NCI-H526 treated with DMSO at 0.1 percent for 48 hours (cell line): ENCODE data around the gene PIEZO1.
"Not testable (repeated sequence)": the region's sequence is repeated elsewhere in the genome, so short reads cannot be mapped to it uniquely, and the experiment has no call there.

Experiments
- DNase-seq: peaks from one replicate; lab custom pipeline; 2025; lab: John Stamatoyannopoulos, UW

The PIEZO1 gene

GRCh38 chr16:88785106-88785924 lies at the start of gene PIEZO1:
Gene PIEZO1 (minus strand): TSS chr16:88785220. CDS start chr16:88784964, 256 bp downstream.
- no peak for DNase-seq

DNA sequence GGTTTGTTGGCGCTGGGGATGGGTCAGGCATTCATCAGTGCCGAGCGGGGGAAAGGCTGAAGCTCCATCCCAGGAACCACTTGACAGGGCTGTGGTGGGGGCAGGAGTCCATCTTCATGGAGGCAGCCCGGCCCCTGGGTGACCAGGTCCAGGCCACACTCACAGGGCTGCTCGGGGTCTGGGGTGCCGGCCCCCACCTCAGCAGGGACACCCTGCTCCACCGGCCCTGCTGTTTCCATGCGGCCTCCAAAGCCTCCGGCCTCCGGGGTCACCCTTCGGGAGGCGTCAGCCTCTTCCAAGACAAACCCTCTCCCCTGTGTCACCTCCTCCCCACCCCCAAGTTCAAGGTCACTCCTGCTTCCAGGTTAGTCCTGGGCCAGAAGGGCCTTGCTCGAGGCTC lies 49.6 kb upstream of the PIEZO1 start:
- DNase-seq, result no peak

DNA sequence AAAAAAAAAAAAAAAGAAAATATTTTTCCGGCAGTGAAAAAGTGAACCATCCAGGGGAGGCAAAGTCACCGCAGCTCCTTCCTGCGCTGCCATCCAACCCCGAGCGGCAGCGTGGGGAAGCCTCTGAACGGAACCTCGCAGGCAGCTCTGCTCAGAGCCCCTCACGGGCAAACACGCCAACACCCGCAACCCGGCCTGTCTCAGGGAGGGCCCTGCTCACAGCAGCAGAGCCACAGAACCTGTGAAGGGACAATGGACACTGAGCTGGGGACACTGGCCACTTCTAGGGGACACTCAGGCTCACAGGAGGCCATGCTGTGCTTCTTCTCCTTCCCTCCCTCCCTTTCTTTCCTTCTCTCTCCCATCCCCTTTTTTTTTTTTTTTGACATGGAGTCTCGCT lies 48.1 kb upstream of the PIEZO1 start:
- DNase-seq, result no peak

- no peak for DNase-seq
Observed at GRCh38 chr16:88831838-88832237, 46.8 kb upstream of the PIEZO1 start.

DNA sequence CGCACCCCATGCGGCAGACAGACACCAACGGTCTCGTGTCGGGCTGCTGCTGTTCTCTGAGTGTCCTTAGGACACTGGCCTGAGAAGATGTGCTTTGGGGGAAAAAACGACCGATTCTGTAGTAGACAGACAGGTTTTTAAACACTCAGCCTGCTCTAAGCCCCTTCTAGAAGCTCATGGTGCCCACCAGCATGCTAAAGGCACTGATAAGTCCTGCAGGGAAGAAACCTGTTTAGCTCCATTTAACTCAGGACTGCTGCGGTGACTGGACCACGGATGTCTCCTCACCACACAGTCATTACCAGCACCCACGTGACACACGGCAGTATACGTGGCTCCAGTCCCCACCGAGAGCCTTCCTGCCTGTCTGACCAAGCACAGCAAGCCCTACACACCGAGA lies 45.8 kb upstream of the PIEZO1 start:
- no peak for DNase-seq

- DNase-seq, result no peak
Observed at GRCh38 chr16:88830258-88830657, 45.2 kb upstream of the PIEZO1 start.

GRCh38 chr16:88828711-88829110 lies 43.7 kb upstream of the PIEZO1 start:
- DNase-seq, result no peak

- no peak for DNase-seq
Observed at GRCh38 chr16:88827727-88828126, 42.7 kb upstream of the PIEZO1 start.

DNA sequence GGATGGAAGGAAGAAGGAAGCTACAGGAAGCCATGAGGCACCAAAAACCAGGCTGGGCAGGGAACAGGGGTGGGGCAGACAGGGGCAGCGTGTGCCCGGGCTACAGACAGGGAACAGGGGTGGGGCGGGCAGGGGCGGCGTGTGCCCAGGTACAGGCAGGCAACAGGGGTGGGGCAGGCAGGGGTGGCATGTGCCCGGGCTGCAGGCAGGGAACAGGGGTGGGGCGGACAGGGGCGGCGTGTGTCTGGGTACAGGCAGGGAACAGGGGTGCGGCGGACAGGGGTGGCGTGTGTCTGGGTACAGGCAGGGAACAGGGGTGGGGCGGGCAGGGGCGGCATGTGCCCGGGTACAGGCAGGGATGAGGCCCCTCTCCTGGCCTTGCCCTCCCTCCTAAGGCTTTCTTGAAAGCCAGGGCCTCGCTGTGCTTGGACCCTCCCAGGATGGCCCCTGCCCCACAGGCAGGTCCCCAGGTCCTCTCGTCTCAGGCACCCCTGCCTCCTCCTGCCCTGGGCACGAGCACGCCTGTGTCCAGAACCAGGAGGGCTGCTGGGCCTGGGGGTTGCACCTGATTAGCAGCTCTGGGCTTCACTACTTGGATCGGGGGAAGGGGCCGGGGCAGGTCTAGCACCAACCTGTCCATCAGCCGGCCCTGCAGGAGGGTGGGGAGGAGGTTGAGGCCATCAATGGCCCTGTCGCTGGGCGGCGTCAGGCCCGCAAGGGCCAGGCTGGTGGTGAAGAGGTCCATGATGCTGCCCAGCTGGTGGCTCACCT lies 41.2 kb upstream of the PIEZO1 start:
- no peak for DNase-seq

GRCh38 chr16:88825146-88825545 lies 40.1 kb upstream of the PIEZO1 start:
- no peak for DNase-seq

DNA sequence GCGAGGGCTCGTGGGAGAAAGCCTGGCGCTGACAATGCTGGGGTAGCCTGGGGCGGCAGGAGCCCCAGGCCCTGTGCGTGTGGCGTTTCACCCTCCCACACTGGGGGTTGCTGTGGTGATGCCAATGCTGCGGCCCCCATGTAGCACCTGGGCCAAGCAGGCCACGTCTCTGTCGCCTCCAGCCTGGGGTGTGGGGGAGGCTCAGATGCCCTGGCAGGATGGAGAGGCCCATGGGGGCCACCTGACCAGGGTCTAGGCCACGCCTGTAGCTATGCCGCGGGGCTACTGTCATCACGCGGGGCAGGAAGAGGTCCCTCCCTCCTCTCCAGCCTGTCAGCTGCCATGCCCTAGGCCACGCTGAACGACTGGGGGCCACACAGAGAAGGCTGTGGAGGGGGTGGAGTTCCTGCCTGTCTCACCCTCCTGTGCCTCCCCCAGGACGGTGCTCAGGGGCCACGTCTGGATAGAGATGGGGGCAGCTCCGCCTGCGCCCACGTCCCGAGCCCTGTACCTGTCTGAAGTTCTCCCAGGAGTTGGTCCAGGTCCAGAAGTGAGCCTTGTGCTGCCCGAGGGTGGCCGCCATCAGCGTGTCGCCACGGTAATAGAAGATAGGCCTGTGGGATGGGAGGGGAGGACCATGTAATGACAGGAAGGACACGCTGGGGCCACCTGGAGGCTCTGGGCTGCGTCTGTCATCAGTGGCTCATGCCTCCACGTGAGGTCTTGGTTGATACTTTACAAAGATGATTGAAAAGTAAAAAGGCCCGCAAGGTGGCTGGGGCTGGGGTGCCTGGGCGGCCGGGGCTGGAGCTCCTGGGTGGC lies 39.4 kb upstream of the PIEZO1 start:
- no peak for DNase-seq

DNA sequence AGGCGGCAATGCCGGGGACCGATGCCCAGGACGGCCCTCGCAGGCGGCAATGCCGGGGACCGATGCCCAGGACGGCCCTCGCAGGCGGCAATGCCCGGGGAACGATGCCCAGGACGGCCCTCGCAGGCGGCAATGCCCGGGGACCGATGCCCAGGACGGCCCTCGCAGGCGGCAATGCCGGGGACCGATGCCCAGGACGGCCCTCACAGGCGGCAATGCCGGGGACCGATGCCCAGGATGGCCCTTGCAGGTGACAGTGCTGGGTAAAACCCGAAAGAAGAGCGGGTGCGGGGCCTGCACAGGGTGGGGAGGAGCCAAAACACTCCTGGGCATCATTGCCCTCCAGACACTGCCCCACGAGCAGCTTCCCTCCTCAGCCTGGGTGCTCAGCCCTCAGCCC lies 38.6 kb upstream of the PIEZO1 start:
- DNase-seq, result not testable (repeated sequence)

- DNase-seq, result no peak
Observed at GRCh38 chr16:88822281-88823040, 37.4 kb upstream of the PIEZO1 start.

- no peak for DNase-seq
Observed at GRCh38 chr16:88821168-88821850, 36.3 kb upstream of the PIEZO1 start.

- DNase-seq, result no peak
Observed at GRCh38 chr16:88820385-88821025, 35.5 kb upstream of the PIEZO1 start.

GRCh38 chr16:88819126-88819525 lies 34.1 kb upstream of the PIEZO1 start:
- DNase-seq, result no peak

DNA sequence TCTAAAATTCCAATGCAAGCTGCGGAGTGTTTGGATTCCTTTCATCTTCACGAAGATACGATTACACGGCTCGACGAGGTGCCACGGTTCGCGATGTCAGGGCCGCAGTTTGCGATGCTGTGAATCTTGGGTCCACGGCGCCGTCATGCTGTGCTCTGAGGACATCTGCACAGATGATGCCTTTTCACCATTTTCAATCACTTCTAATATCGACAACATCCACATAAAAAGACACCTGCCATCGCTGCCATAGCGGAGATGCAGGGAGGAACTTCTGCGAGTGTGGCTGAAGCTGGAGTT lies 33.5 kb upstream of the PIEZO1 start:
- DNase-seq, result no peak

- DNase-seq, result no peak
Observed at GRCh38 chr16:88817785-88818574, 33.0 kb upstream of the PIEZO1 start.

DNA sequence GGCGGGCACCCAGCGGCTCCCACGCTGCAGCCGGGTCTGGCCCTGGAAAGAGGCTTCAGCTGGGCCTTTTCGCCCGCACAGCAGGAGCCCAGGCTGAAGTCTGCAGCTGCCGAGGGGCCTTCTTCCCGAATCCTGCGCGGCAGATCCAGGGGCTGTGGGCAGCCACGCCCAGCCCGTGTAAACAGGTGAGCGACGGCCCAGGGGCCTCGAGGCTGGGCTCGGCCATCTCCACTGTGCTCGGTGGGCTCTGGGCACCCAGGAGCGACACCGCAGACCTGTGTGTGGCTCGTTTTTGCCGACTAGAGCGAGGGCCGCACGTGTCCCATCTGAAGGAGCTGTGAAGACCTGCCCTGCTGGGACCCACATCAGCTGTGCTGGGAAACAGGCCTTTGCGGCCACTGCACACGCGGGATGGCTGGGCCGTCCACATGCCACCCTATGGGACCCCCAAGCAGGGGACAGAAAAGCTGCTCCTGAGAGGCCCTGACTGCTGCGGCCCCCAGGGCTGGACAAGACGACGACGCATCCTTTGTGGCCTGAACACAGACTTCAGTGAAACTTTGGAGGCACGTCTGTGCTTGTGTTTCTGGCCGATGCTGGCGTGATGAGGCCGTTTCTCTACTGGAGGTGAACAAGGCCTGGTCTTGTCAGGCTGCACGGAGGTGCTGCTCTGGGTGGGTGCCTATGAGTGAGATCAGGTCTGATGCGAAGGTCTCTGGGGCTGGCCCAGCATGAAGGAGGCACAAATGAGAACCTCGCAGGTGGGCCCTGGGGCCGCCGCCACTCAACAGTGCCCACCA lies 31.9 kb upstream of the PIEZO1 start:
- no peak for DNase-seq
